Mammary epithelial cell (primary cell): Measurements from ENCODE around the gene LRP5.

Source experiments
- EZH2 ChIP-seq: IDR thresholded peaks from 2 replicates; pipeline ENCODE4 v1.6.1; 2012; ENCODE audit warnings: low read length, inconsistent platforms, borderline replicate concordance
- TF ChIP-seq, protein P1 (sequence below), 2 donors: IDR thresholded peaks in 1 of 2; conservative IDR thresholded peaks in 1 of 2; 2 replicates each; pipeline ENCODE4 v1.5.1; 2011 to 2012; ENCODE audit warnings: inconsistent platforms in 2 of 2, low read length in 2 of 2, mild to moderate bottlenecking in 2 of 2, control low read depth in 1 of 2, low read depth in 1 of 2; ENCODE audit not compliant: insufficient read depth in 1 of 2; ENCODE audit errors: extremely low read depth in 1 of 2

- TF ChIP-seq, protein P1, sequence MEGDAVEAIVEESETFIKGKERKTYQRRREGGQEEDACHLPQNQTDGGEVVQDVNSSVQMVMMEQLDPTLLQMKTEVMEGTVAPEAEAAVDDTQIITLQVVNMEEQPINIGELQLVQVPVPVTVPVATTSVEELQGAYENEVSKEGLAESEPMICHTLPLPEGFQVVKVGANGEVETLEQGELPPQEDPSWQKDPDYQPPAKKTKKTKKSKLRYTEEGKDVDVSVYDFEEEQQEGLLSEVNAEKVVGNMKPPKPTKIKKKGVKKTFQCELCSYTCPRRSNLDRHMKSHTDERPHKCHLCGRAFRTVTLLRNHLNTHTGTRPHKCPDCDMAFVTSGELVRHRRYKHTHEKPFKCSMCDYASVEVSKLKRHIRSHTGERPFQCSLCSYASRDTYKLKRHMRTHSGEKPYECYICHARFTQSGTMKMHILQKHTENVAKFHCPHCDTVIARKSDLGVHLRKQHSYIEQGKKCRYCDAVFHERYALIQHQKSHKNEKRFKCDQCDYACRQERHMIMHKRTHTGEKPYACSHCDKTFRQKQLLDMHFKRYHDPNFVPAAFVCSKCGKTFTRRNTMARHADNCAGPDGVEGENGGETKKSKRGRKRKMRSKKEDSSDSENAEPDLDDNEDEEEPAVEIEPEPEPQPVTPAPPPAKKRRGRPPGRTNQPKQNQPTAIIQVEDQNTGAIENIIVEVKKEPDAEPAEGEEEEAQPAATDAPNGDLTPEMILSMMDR (conservative IDR thresholded peaks at IDR 0.05 in 1 of 2, IDR thresholded peaks at IDR 0.05 in 1 of 2; ENCODE audit: extremely low read depth in 1 of 2, insufficient read depth in 1 of 2, low read depth in 1 of 2, low read length in 2 of 2) = no peak
- TF ChIP-seq EZH2 = no peak
Measured at GRCh38 chr11:68374531-68374930, 62.1 kb downstream of the LRP5 start.
